ENCODE results near the gene POLL.

Gene POLL

GRCh38 chr10:101569622-101570427 is 18.2 kb downstream of the POLL start:
- peak; percentile 80 for TF ChIP-seq CTCF (IDR thresholded peaks at IDR 0.05; ENCODE audit: low read depth, low read length)
- Histone ChIP-seq H3K27me3 (ENCODE audit: insufficient read depth, low read depth, severe bottlenecking) (no peaks in the 10 kb centered on the region), H3K36me3 (no peaks in the 10 kb centered on the region), H3K27ac (peak overlapping the region; percentile 69), H3K9me3 (ENCODE audit: severe bottlenecking) (peaks cover 6% of the 10 kb centered on the region), H3K4me3 (ENCODE audit: low read depth, low read length) (peak overlapping the region; percentile 92)
- DNase-seq = peak; percentile 84

GRCh38 chr10:101569323-101569621 is 18.8 kb downstream of the POLL start:
- Histone ChIP-seq H3K27ac (no peak overlapping the region), H3K27me3 (ENCODE audit: insufficient read depth, low read depth, severe bottlenecking) (no peaks in the 10 kb centered on the region), H3K36me3 (no peaks in the 10 kb centered on the region), H3K4me3 (ENCODE audit: low read depth, low read length) (peak overlapping the region; percentile 92), H3K9me3 (ENCODE audit: severe bottlenecking) (peaks cover 6% of the 10 kb centered on the region)
- TF ChIP-seq CTCF (IDR thresholded peaks at IDR 0.05; ENCODE audit: low read depth, low read length) = no peak
- no peak for DNase-seq

- H3K4me3 ChIP-seq (ENCODE audit: low read depth, low read length) = no peak overlapping the region
- DNase-seq = no peak
- peaks cover 6% of the 10 kb centered on the region for H3K9me3 ChIP-seq (ENCODE audit: severe bottlenecking)
- no peak overlapping the region for H3K27ac ChIP-seq
- no peak for TF ChIP-seq CTCF (IDR thresholded peaks at IDR 0.05; ENCODE audit: low read depth, low read length)
- H3K36me3 ChIP-seq = no peaks in the 10 kb centered on the region
- H3K27me3 ChIP-seq (ENCODE audit: insufficient read depth, low read depth, severe bottlenecking) = no peaks in the 10 kb centered on the region
These were observed 19.9 kb downstream of the POLL start for GRCh38 chr10:101568054-101568745.

- DNase-seq = no peak
- no peak for TF ChIP-seq CTCF (IDR thresholded peaks at IDR 0.05; ENCODE audit: low read depth, low read length)
- no peaks in the 10 kb centered on the region for H3K27me3 ChIP-seq (ENCODE audit: insufficient read depth, low read depth, severe bottlenecking)
- no peak overlapping the region for H3K4me3 ChIP-seq (ENCODE audit: low read depth, low read length)
- no peaks in the 10 kb centered on the region for H3K9me3 ChIP-seq (ENCODE audit: severe bottlenecking)
- H3K27ac ChIP-seq = no peak overlapping the region
- no peaks in the 10 kb centered on the region for H3K36me3 ChIP-seq
These were observed 20.7 kb downstream of the POLL start for GRCh38 chr10:101567165-101568006.

GRCh38 chr10:101566333-101567164 is 21.5 kb downstream of the POLL start:
- peak; percentile 5 for DNase-seq
- Histone ChIP-seq H3K27me3 (ENCODE audit: insufficient read depth, low read depth, severe bottlenecking) (no peaks in the 10 kb centered on the region), H3K27ac (no peak overlapping the region), H3K4me3 (ENCODE audit: low read depth, low read length) (no peak overlapping the region), H3K36me3 (no peaks in the 10 kb centered on the region), H3K9me3 (ENCODE audit: severe bottlenecking) (no peaks in the 10 kb centered on the region)
- TF ChIP-seq CTCF (IDR thresholded peaks at IDR 0.05; ENCODE audit: low read depth, low read length) = no peak

Measured in WERI-Rb-1 (cell line).